Measurements from ENCODE around the gene BAIAP2. TPM values are rescaled to one million over a fixed set of nuclear protein-coding genes. Genes with fewer than 3 reads are reported as not detected.

Gene BAIAP2
- total and polyA plus RNA-seq, 10 of the 15 experiments (the other 5 are each of a cell fraction or from before 2014, with no cell fraction given) = 0.15 to 1.2 (median 0.46) TPM; not detected in 2

DNA sequence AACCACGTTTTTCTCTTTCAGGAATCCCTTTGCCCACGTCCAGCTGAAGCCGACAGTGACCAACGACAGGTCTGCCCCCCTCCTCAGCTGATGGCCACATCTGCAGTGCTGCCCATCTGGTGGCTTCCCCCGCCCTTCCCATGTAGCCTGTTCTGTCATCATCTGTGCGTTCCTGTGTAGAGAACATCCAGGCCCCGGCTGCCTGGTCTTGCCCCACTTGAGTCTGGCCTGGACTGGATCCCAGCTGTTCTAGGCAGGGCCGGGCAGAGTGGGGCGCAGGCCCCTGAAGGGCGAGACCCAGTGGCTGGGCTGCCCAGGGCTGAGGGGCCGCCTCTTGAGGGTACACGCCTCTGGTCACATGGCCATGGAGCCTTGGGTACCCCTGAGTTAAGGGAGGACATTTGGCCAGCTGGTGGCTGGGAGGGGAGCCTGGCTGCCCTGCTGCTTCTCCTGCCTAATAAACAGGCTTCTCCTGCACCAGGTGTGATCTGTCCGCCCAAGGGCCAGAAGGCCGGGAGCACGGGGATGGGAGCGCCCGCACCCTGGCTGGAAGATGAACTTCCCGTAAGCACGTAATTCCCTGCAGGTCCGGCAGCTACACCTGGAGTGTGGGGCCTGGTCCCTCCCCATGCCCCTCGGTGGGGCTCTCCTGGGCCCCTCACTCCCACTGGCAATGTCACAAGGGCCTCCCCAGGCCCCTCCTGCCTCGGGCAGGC, 81.0 kb downstream of the BAIAP2 start:
- intact Hi-C loops (cut with micrococcal nuclease; ENCODE audit: unreplicated experiment) = no loop called here
- no peaks in the 10 kb centered on the region; a peak in 1 of 4 replicates for H3K27me3 ChIP-seq (replicated peaks in 1 of 2; ENCODE audit: control insufficient read depth in 2 of 2, insufficient read depth in 2 of 2, low read length in 1 of 2)
- H4K20me1 ChIP-seq (ENCODE audit: control insufficient read depth, insufficient read depth) = no peaks in the 10 kb centered on the region
- H3K9ac ChIP-seq (ENCODE audit: control insufficient read depth, insufficient read depth, low read length) = no peak overlapping the region
- no peak overlapping the region for H3K27ac ChIP-seq (ENCODE audit: control insufficient read depth, insufficient read depth)
- H3K36me3 ChIP-seq (ENCODE audit: control insufficient read depth in 2 of 2, insufficient read depth in 2 of 2, low read length in 1 of 2) = no peaks in the 10 kb centered on the region
- TF ChIP-seq ASH2L (IDR thresholded peaks at IDR 0.05; ENCODE audit: borderline replicate concordance, low read depth) (no peak), ZNF274 (IDR thresholded peaks at IDR 0.05; ENCODE audit: insufficient read depth, insufficient read length) (no peak), CHD4 (IDR thresholded peaks at IDR 0.05) (no peak), CBFB (IDR thresholded peaks at IDR 0.05; ENCODE audit: low read depth) (no peak), CREB1 (IDR thresholded peaks at IDR 0.05; ENCODE audit: low read depth) (no peak), BHLHE40 (IDR thresholded peaks at IDR 0.05; ENCODE audit: borderline replicate concordance in 1 of 2, low read depth in 2 of 2, low read length in 1 of 2) (no peak)
- TF ChIP-seq, protein P1, sequence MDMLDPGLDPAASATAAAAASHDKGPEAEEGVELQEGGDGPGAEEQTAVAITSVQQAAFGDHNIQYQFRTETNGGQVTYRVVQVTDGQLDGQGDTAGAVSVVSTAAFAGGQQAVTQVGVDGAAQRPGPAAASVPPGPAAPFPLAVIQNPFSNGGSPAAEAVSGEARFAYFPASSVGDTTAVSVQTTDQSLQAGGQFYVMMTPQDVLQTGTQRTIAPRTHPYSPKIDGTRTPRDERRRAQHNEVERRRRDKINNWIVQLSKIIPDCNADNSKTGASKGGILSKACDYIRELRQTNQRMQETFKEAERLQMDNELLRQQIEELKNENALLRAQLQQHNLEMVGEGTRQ (IDR thresholded peaks at IDR 0.05; ENCODE audit: borderline replicate concordance, low read depth, low read length) = no peak
- TF ChIP-seq, protein P2, sequence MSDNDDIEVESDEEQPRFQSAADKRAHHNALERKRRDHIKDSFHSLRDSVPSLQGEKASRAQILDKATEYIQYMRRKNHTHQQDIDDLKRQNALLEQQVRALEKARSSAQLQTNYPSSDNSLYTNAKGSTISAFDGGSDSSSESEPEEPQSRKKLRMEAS (IDR thresholded peaks at IDR 0.05; ENCODE audit: low read depth, low read length) = no peak
- TF ChIP-seq, protein P3, sequence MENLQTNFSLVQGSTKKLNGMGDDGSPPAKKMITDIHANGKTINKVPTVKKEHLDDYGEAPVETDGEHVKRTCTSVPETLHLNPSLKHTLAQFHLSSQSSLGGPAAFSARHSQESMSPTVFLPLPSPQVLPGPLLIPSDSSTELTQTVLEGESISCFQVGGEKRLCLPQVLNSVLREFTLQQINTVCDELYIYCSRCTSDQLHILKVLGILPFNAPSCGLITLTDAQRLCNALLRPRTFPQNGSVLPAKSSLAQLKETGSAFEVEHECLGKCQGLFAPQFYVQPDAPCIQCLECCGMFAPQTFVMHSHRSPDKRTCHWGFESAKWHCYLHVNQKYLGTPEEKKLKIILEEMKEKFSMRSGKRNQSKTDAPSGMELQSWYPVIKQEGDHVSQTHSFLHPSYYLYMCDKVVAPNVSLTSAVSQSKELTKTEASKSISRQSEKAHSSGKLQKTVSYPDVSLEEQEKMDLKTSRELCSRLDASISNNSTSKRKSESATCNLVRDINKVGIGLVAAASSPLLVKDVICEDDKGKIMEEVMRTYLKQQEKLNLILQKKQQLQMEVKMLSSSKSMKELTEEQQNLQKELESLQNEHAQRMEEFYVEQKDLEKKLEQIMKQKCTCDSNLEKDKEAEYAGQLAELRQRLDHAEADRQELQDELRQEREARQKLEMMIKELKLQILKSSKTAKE (IDR thresholded peaks at IDR 0.05; ENCODE audit: low read depth, poor library complexity, severe bottlenecking) = no peak
- no TSS peak for BruUV-seq (replicated peaks)
- H3K4me1 ChIP-seq (ENCODE audit: control insufficient read depth, insufficient read depth, low read length) = no peaks in the 10 kb centered on the region
- ChIA-PET SMC1A (ENCODE audit: uncharacterized antibody, unreplicated experiment) (interaction anchor here (0.6 kb wide), 1 partner anchor 386 kb away, joined by 4 read pairs; no protein-coding TSS in a partner anchor), CTCF (interaction anchor here (1.0 kb wide), 1 partner anchor 54 kb away, joined by 3 read pairs; no protein-coding TSS in a partner anchor), POLR2A (no interaction called here), RAD21 (ENCODE audit: unreplicated experiment) (no interaction called here)
- no peak for DNase-seq (ENCODE audit: low read depth, low spot score)
- no peaks in the 10 kb centered on the region for H3K79me2 ChIP-seq (ENCODE audit: control insufficient read depth, insufficient read depth, low read length)
- FAIRE-seq = no peak
- H3K4me2 ChIP-seq (ENCODE audit: control insufficient read depth, insufficient read depth) = no peak overlapping the region
- H2AFZ ChIP-seq (ENCODE audit: control insufficient read depth, low read depth, low read length) = no peak overlapping the region
- in situ Hi-C loops (cut with MboI) = no loop called here
- H3K4me3 ChIP-seq = no peak overlapping the region
- no peaks in the 10 kb centered on the region for H3K9me3 ChIP-seq (replicated peaks; ENCODE audit: control insufficient read depth, insufficient read depth, low read length)
- whole genome bisulfite sequencing (ENCODE audit: insufficient coverage, insufficient replicate concordance, low lambda C conversion rate, missing lambda C conversion rate) = 45% methylated on average over 22 of the region's 22 CpGs
- no peak for ATAC-seq
